Fibroblast of lung (primary cell): ENCODE results near the gene ZMAT2.

ENCODE experiments used
- CTCF ChIP-seq, 2 donors: IDR thresholded peaks in 1 of 2; conservative IDR thresholded peaks in 1 of 2; 1 replicate in 1 of 2; 2 replicates in 1 of 2; pipeline ENCODE4 v1.5.1; 2011 to 2012; ENCODE audit warnings: low read length in 2 of 2, control low read depth in 1 of 2, inconsistent platforms in 1 of 2, low read depth in 1 of 2, mild to moderate bottlenecking in 1 of 2
- EZH2 ChIP-seq: IDR thresholded peaks from 2 replicates; pipeline ENCODE4 v1.5.1; 2012; ENCODE audit warnings: low read length, control low read depth, mild to moderate bottlenecking; ENCODE audit errors: missing control alignments

GRCh38 chr5:140713562-140714094 lies 13.4 kb downstream of the ZMAT2 start:
- TF ChIP-seq CTCF (conservative IDR thresholded peaks at IDR 0.05 in 1 of 2, IDR thresholded peaks at IDR 0.05 in 1 of 2; ENCODE audit: low read depth in 1 of 2, low read length in 2 of 2) (no peak), EZH2 (no peak)
